A673 (cell line): Measurements from ENCODE around the gene CLDN16.
A peak's percentile ranks its signal among the peaks of the same experiment; 100 is the strongest.

Experiments used
- CTCF ChIP-seq: fragments of 300-800, 200-600 bp; sonication (generic); conservative IDR thresholded peaks from 2 replicates; pipeline ENCODE4 v1.5.1; 2017; ENCODE audit warnings: low read depth, mild to moderate bottlenecking, antibody characterized with exemption, low read length, moderate library complexity, mixed read lengths
- EZH2 ChIP-seq: fragments of 200-600 bp; sonication (generic); IDR thresholded peaks from 2 replicates; pipeline ENCODE4 v1.6.1; 2017; ENCODE audit warnings: borderline replicate concordance, low read depth, mild to moderate bottlenecking, mixed read lengths, antibody characterized with exemption, low read length; ENCODE audit not compliant: poor library complexity, severe bottlenecking

DNA sequence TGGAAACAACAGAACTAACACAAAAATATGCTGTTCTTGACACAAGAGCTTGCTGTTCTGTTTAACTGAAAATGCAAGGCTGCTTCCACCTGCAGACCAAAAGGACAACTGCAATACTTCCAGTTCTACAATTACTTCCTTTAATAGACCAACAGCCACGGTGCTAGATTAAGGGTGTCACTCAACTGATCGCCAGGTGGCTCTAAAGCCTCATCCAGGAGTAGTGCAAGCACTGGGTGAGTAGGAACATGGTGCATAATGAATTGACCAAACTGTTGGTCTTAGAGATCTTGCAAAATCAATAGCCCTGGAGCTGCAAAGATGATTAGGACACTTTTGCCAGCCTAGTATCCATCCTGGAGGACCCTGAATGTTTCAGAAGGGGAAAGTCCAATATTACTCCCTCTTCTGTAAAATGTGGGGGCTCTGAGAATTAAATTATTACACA, 3.6 kb upstream of the CLDN16 start:
- TF ChIP-seq EZH2: no peak
- peak; percentile 80 for TF ChIP-seq CTCF
